Pulmonary artery endothelial cell (primary cell): ENCODE measurements around the gene MOB2. TPM values are rescaled to one million over a fixed set of nuclear protein-coding genes. Genes with fewer than 3 reads are reported as not detected.

Experiments used
- DNase-seq: peaks from one replicate; pipeline ENCODE4 v3.0.0-alpha.2; 2011; ENCODE audit warnings: low read depth, low spot score
- total RNA-seq: library from RNA; depleted of rRNA; stranded (reverse); fragments of >200 nt; gene quantifications from 2 replicates; pipeline ENCODE4 v1.2.3, GENCODE V29; 2014

The MOB2 gene, protein sequence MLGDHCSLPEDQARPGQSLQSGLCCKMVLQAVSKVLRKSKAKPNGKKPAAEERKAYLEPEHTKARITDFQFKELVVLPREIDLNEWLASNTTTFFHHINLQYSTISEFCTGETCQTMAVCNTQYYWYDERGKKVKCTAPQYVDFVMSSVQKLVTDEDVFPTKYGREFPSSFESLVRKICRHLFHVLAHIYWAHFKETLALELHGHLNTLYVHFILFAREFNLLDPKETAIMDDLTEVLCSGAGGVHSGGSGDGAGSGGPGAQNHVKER
- 46.0 and 48.3 TPM in 2 replicates for total RNA-seq

GRCh38 chr11:1486054-1486825 lies at the start of gene MOB2:
TSS of gene MOB2 (minus strand) at chr11:1486779. CDS start at chr11:1486556, 223 bp downstream.
- no peak for DNase-seq

DNA sequence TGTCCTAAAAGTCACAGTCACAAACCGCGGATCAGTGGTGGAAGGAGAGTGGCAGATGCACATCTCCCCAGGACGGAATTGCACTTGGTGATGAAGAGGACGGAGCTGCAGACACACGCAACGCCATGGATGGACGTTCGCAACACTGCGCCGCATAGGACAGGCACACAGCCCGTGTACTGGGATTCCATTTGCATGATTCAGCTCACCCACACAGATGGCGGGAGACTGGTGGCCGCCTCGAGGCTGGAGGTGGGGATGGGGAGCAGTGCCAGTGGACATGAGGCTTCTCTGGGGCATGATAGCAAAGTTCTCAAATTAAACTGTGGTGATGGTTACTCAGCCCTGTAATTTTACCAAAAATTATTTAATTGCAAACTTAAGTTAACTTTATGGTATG lies 48.1 kb upstream of the MOB2 start:
- DNase-seq: no peak

GRCh38 chr11:1534171-1534570 lies 47.6 kb upstream of the MOB2 start:
- DNase-seq: no peak

DNA sequence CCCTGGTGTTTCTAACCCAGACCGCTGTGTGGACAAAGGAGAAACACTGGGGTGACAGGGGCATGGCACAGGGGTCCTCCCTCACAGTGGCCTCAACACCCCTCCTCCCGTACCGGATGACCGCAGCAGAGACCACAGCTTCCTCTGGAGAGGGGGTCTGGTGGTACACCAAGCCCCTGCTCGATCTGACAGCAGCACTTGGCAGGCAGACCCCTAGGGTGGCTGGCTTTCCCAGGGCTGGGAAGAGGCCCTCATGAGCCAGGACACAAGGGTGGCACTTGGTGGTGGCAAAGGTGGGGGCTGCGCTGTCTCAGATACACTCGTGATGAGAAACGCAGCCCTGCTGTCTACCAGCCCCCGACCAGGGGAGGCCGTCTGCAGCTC lies 46.8 kb upstream of the MOB2 start:
- DNase-seq: no peak

- no peak for DNase-seq
Observed at GRCh38 chr11:1532606-1533341, 46.2 kb upstream of the MOB2 start.

DNA sequence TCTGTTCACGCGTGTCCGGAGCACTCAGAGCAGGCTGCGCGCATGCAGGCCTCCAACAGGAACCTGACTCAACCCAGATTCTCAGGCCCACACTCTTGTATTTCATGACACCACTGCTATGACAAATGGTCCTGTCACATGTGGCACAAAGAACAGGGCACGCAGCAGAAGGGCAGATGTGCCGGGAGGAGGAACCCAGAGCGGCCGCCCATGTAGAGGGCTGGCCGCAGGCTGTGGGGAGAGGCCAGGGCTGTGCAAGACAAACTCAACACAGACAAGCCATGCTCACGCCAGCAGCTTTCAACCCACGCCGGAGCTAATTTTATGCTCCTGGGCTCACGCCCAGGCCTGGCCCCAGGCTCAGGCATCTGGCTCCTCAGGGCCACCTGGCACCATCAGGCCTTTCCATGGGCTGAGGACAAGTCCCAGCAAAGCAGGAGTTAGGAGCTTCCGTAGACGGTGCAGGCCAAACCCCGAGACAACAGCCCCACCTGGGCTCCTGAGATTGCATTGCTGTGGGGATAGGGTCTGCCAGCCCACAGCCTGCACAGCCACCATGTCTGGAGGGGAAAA lies 45.5 kb upstream of the MOB2 start:
- DNase-seq: no peak

DNA sequence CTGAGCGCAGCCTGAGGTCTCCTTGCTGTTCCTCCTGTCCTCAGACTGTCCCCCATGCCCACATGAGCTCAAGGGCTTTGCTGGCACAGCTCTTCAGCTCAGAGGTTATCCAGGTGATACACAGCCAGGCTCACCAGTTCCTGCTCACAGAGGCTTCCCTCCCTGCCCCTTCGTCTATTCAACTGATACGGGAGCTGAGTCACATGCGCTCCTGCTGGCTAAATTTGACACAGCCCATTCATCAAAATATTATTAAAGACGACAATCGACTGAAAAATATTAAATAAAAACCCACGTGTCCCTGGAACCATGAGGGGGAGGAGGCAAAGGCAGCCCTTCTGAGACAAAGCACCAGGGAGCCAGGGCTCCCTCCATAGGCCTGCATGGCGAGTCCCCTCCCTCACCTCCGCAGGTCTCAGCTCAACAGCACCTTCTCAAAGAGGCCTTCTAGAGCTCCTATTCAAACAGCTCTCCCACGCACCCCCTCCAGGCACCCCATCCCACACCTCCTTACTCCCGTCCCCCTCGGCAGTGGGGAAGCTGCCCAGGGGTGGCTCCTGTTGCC lies 45.0 kb upstream of the MOB2 start:
- no peak for DNase-seq

DNA sequence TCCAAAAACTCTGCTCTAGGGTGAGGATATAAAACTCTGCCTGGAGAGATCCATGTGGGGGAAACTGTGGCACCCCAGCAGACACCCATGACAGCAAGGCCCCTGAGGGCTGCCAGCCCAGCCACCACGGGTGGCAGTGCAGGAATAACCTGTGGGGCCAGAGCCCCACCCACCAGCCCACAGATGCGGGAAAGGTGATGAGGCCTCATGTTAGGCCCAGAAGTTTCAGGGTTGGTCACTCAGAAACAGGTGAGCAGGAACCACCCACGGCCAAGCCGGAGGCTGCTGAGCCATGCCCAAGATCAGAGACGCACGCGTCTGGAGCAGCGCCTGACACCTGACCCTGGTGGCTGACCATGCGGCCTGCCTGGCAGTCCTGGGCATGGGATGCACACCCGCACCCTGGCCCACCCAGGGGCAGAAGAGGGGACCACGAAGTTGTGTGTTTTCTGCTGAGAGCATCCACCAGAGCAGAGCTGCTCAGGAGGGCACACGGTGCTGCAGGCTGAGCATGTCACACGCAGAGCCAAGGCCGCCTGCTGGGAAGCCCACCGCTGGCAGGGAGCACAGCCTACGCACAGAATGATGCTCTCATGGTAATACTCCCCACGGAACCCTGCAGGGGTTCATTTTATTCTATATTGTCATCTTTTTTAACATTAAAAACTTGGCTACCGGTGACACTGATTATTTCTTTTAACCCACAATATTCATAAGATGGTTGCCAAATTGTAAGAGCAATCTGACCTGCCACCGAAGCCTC lies 44.3 kb upstream of the MOB2 start:
- DNase-seq: no peak

DNA sequence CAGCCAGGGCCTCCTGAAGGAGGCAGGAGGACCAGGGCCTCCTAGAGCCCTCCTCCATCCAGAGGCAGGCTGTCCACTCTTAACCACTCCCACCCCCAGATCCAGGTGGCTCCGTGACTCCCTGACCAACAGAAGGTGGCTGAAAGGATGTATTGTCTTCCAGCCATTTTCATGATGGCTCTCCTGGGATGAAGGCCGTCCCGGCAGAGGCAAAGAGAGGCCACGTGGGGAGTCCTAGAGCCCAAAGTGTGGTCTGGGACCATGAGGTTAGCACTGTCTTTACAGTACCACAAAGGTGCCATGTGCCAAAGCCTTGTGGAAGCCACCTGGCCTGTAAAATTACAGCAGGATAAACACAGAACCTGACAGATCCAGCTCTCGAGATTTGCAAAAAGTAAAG lies 43.2 kb upstream of the MOB2 start:
- DNase-seq: no peak

DNA sequence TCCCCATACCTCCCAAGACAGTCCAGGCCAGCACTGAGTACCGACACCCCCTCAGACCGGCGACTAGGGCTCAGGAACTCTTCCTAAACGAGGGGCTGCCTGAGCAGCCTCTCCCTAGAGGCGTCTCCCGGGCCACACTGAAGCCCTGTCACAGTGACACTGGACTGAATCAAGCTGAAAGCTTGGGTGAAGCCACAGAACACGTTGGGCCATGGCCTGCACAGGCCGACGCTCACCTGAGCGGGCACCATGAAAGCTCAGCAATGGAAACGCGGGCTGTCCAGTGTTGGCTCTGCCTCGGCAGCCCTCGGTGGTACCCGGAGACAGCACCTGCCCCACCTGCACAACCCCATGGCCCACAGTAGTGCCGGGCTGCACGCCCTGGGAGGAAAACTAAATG lies 42.7 kb upstream of the MOB2 start:
- no peak for DNase-seq

GRCh38 chr11:1528710-1529109 lies 42.1 kb upstream of the MOB2 start:
- DNase-seq: no peak

GRCh38 chr11:1526785-1527184 lies 40.2 kb upstream of the MOB2 start:
- DNase-seq: no peak

GRCh38 chr11:1523779-1524178 lies 37.2 kb upstream of the MOB2 start:
- DNase-seq: no peak

DNA sequence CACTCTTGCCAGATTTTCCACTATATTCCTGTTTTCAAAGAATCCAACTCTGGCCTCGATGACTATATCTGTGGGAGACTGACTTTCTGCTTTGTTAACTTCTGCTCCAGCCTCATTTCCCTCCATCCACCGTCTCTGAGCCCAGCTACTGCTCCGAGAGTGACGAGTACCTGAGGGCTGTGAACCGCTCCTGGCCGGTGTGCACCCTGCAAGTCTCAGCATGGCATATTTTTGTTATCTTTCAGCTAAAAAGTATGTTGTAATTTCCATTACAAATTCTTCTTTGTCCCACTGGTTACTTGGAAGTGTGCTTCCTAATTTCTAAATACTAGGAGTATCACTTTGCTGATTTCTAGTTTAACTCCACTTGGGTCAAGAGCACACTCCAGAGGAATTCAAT lies 36.5 kb upstream of the MOB2 start:
- DNase-seq: no peak

GRCh38 chr11:1522081-1522424 lies 35.5 kb upstream of the MOB2 start:
- no peak for DNase-seq

- no peak for DNase-seq
Observed at GRCh38 chr11:1521382-1522080, 35.0 kb upstream of the MOB2 start.

DNA sequence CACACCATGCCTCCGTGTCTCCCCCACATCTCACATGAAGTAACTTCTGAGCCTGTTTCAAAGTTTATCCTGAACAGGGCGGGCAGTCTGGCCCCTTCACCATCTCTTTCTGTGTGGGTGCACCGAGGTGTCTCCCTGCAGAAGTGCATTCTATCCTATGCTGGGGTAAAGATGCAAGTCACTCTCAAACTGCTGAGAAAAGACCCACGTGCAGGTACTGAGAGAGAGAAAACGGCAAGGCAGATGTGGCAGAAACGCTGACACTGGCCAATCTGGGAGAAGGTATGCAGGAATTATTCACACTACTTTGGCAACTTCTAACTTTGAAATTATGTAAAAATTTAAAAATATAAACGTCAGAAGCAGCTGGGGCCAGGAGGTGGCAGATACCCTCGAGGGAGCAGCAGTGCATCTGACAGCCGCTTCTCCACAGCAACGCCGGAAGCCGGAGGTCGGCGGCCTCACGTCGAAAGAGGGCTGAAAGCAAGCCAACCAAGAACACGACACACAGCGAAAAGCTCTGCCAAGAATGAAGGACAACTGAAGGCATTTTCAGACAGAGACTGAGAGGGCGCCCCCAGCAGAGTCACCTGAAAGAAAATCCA lies 34.2 kb upstream of the MOB2 start:
- no peak for DNase-seq

DNA sequence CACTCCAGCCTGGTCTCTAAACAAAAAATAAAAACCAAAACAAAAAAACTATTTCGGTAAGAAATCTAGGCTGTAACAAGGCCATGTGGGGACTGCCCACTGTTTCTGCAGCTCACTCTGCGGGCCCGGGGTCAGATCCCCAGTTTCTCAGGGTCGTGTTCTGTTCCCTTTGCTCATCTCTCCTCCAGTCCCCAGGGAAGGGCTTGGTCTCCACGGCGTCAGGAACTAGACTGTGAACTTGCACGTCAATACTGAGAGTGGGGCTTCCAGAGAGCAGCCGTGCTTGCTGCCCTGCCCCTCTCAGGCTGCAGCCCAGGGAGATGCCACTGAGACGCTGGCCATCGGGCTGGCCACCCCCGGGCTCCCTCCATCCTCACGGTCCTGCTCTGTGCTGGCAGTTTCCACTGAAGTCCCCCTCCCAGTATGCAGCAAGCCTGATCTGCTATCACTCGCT lies 33.7 kb upstream of the MOB2 start:
- no peak for DNase-seq

- DNase-seq: no peak
Observed at GRCh38 chr11:1519028-1520010, 32.7 kb upstream of the MOB2 start.
